ENCODE results near the gene PLCXD3. TPM values are rescaled to one million over a fixed set of nuclear protein-coding genes. Genes with fewer than 3 reads are reported as not detected.

The PLCXD3 gene
- total RNA-seq, 1 experiment from 2014 or later: 5.0 TPM

DNA sequence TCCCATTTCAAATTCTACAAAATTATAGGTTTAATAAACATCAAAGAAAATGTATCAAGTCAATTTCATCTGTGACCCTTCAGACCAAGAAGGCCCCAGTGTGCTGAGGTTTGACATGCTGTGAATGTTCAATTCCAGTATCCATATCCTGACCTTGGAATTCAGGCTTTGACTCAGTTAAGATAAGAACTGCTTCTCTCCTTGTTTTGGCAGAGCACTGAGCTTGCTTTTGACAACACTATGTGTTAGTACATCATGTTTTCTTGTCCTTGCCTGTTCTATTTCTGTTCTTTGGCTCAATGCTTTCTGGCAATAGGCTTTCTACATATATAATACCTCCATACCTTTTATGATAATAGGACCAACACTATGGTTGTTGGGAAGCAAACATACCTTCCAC, 105.6 kb downstream of the PLCXD3 start:
- Histone ChIP-seq H3K79me2 (ENCODE audit: low read length) (no peaks in the 10 kb centered on the region), H3K9me2 (replicated peaks; ENCODE audit: low read length) (no peaks in the 10 kb centered on the region), H2AFZ (ENCODE audit: low read length) (no peak overlapping the region), H3K4me1 (ENCODE audit: insufficient read depth, low read length) (peaks cover 24% of the 10 kb centered on the region), H3K27me3 (ENCODE audit: low read length) (no peaks in the 10 kb centered on the region), H3F3A (ENCODE audit: low read length, unreplicated experiment) (no peaks in the 10 kb centered on the region), H3K4me3 (ENCODE audit: low read length) (no peak overlapping the region), H3K27ac (ENCODE audit: low read length) (no peak overlapping the region), H4K20me1 (ENCODE audit: low read length) (no peaks in the 10 kb centered on the region), H3K36me3 (ENCODE audit: low read depth, low read length) (no peaks in the 10 kb centered on the region), H3K9me3 (ENCODE audit: low read length) (0 out of 2 replicates have a peak, but pooled peaks cover 1% of the 10 kb centered on the region), H3K9ac (ENCODE audit: low read length) (no peak overlapping the region), H3K4me2 (ENCODE audit: low read length) (no peak overlapping the region)
- intact Hi-C loops (cut with micrococcal nuclease): no loop called here
- BruUV-seq (replicated peaks): no TSS peak
- DNase-seq (no peak), ATAC-seq (no peak)
- CTCF ChIA-PET: no interaction called here
- POLR2A ChIA-PET (ENCODE audit: unreplicated experiment): no interaction called here
- TF ChIP-seq EZH2phosphoT487 (IDR thresholded peaks at IDR 0.05; ENCODE audit: borderline replicate concordance, low read length): no peak
- no peak for TF ChIP-seq EZH2 (IDR thresholded peaks at IDR 0.05; ENCODE audit: low read length, unreplicated experiment)
- TF ChIP-seq, protein P1, sequence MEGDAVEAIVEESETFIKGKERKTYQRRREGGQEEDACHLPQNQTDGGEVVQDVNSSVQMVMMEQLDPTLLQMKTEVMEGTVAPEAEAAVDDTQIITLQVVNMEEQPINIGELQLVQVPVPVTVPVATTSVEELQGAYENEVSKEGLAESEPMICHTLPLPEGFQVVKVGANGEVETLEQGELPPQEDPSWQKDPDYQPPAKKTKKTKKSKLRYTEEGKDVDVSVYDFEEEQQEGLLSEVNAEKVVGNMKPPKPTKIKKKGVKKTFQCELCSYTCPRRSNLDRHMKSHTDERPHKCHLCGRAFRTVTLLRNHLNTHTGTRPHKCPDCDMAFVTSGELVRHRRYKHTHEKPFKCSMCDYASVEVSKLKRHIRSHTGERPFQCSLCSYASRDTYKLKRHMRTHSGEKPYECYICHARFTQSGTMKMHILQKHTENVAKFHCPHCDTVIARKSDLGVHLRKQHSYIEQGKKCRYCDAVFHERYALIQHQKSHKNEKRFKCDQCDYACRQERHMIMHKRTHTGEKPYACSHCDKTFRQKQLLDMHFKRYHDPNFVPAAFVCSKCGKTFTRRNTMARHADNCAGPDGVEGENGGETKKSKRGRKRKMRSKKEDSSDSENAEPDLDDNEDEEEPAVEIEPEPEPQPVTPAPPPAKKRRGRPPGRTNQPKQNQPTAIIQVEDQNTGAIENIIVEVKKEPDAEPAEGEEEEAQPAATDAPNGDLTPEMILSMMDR (conservative IDR thresholded peaks at IDR 0.05; ENCODE audit: low read depth, low read length): no peak

DNA sequence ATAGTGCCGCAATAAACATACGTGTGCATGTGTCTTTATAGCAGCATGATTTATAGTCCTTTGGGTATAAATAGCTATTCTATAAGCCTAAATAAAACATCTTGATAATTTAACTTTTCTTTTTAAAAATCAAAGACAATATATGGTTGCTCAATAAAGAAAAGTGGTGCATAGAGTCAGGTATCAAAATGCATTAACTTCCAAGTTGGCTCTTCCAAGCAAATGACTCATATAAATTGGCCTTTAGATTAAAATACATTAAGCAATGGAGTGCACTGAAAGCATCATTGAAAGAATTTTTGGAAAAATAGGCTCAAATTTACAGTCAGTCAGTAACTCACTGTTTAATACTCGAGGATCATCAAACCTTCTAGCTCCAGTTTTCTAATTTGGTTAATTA, 106.6 kb downstream of the PLCXD3 start:
- Histone ChIP-seq H3K79me2 (ENCODE audit: low read length) (no peaks in the 10 kb centered on the region), H3K9ac (ENCODE audit: low read length) (no peak overlapping the region), H3K36me3 (ENCODE audit: low read depth, low read length) (no peaks in the 10 kb centered on the region; the same call in 1 of the 2 replicates), H4K20me1 (ENCODE audit: low read length) (no peaks in the 10 kb centered on the region), H3K9me2 (replicated peaks; ENCODE audit: low read length) (no peaks in the 10 kb centered on the region), H3F3A (ENCODE audit: low read length, unreplicated experiment) (no peaks in the 10 kb centered on the region), H3K4me1 (ENCODE audit: insufficient read depth, low read length) (peaks cover 15% of the 10 kb centered on the region), H3K27me3 (ENCODE audit: low read length) (no peaks in the 10 kb centered on the region), H3K9me3 (ENCODE audit: low read length) (0 out of 2 replicates have a peak, but pooled peaks cover 11% of the 10 kb centered on the region), H2AFZ (ENCODE audit: low read length) (no peak overlapping the region), H3K4me2 (ENCODE audit: low read length) (no peak overlapping the region), H3K4me3 (ENCODE audit: low read length) (no peak overlapping the region), H3K27ac (ENCODE audit: low read length) (no peak overlapping the region)
- ATAC-seq (no peak), DNase-seq (no peak)
- ChIA-PET CTCF (no interaction called here), POLR2A (ENCODE audit: unreplicated experiment) (no interaction called here)
- intact Hi-C loops (cut with micrococcal nuclease): no loop called here
- no peak for TF ChIP-seq EZH2 (IDR thresholded peaks at IDR 0.05; ENCODE audit: low read length, unreplicated experiment)
- TF ChIP-seq EZH2phosphoT487 (IDR thresholded peaks at IDR 0.05; ENCODE audit: borderline replicate concordance, low read length): no peak
- TF ChIP-seq, protein P1 (conservative IDR thresholded peaks at IDR 0.05; ENCODE audit: low read depth, low read length): no peak
- BruUV-seq (replicated peaks): no TSS peak

GRCh38 chr5:41402845-41403244, 107.6 kb downstream of the PLCXD3 start:
- no peak for DNase-seq
- ChIA-PET POLR2A (ENCODE audit: unreplicated experiment) (no interaction called here), CTCF (no interaction called here)
- Histone ChIP-seq H3K4me1 (ENCODE audit: insufficient read depth, low read length) (peaks cover 5% of the 10 kb centered on the region), H3K27ac (ENCODE audit: low read length) (no peak overlapping the region), H3K4me2 (ENCODE audit: low read length) (no peak overlapping the region), H3K4me3 (ENCODE audit: low read length) (no peak overlapping the region), H3K27me3 (ENCODE audit: low read length) (no peaks in the 10 kb centered on the region), H3K36me3 (ENCODE audit: low read depth, low read length) (no peaks in the 10 kb centered on the region; the same call in 1 of the 2 replicates), H3K9me2 (replicated peaks; ENCODE audit: low read length) (no peaks in the 10 kb centered on the region), H3F3A (ENCODE audit: low read length, unreplicated experiment) (no peaks in the 10 kb centered on the region), H4K20me1 (ENCODE audit: low read length) (no peaks in the 10 kb centered on the region), H3K9me3 (ENCODE audit: low read length) (0 out of 2 replicates have a peak, but pooled peaks cover 12% of the 10 kb centered on the region), H3K79me2 (ENCODE audit: low read length) (no peaks in the 10 kb centered on the region), H2AFZ (ENCODE audit: low read length) (no peak overlapping the region), H3K9ac (ENCODE audit: low read length) (no peak overlapping the region)
- TF ChIP-seq EZH2phosphoT487 (IDR thresholded peaks at IDR 0.05; ENCODE audit: borderline replicate concordance, low read length): no peak
- TF ChIP-seq, protein P1 (conservative IDR thresholded peaks at IDR 0.05; ENCODE audit: low read depth, low read length): no peak
- no peak for TF ChIP-seq EZH2 (IDR thresholded peaks at IDR 0.05; ENCODE audit: low read length, unreplicated experiment)
- ATAC-seq: no peak
- intact Hi-C loops (cut with micrococcal nuclease): no loop called here
- BruUV-seq (replicated peaks): no TSS peak
